PC-3 (cell line): ENCODE results near the gene TNXB.

Experiments
- EZH2 ChIP-seq: fragments of 300-600 bp; sonication (generic); IDR thresholded peaks from one replicate; pipeline ENCODE4 v1.6.1; 2017; ENCODE audit warnings: antibody characterized with exemption, mild to moderate bottlenecking, low read length; ENCODE audit not compliant: unreplicated experiment
- EZH2phosphoT487 ChIP-seq: fragments of 300-600 bp; sonication (generic); IDR thresholded peaks from 2 replicates; pipeline ENCODE4 v1.6.1; 2018; ENCODE audit warnings: mild to moderate bottlenecking, antibody characterized with exemption, low read length, borderline replicate concordance
- TF ChIP-seq, protein P1 (sequence below): fragments of 300-600 bp; sonication (generic); conservative IDR thresholded peaks from 2 replicates; pipeline ENCODE4 v1.5.1; 2017; ENCODE audit warnings: antibody characterized with exemption, low read depth, mild to moderate bottlenecking, low read length

DNA sequence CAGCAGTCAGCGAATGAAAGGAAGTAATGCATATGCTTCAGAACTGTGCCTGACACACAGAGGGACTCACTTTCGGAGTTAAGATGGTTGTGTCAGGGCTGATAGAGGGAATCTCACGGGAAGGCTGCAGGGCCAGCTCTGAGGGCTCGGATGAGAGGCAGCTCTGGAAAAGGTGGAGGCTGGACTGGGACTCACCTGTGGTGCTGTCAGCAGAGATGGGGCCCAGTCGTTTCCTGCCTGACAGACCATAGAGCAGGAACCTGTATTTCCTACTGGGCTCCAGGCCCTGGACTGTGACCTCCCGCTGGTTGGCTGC, 61.6 kb downstream of the TNXB start:
- TF ChIP-seq, protein P1, sequence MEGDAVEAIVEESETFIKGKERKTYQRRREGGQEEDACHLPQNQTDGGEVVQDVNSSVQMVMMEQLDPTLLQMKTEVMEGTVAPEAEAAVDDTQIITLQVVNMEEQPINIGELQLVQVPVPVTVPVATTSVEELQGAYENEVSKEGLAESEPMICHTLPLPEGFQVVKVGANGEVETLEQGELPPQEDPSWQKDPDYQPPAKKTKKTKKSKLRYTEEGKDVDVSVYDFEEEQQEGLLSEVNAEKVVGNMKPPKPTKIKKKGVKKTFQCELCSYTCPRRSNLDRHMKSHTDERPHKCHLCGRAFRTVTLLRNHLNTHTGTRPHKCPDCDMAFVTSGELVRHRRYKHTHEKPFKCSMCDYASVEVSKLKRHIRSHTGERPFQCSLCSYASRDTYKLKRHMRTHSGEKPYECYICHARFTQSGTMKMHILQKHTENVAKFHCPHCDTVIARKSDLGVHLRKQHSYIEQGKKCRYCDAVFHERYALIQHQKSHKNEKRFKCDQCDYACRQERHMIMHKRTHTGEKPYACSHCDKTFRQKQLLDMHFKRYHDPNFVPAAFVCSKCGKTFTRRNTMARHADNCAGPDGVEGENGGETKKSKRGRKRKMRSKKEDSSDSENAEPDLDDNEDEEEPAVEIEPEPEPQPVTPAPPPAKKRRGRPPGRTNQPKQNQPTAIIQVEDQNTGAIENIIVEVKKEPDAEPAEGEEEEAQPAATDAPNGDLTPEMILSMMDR = no peak
- no peak for TF ChIP-seq EZH2
- no peak for TF ChIP-seq EZH2phosphoT487
